Measurements from ENCODE around the gene UBE2F.

- TF ChIP-seq RARB (CRISPR knock-in tag; IDR thresholded peaks at IDR 0.05): no peak
- TF ChIP-seq GLIS3 (CRISPR knock-in tag; IDR thresholded peaks at IDR 0.05): no peak
- no peak for TF ChIP-seq ARNTL (CRISPR knock-in tag; IDR thresholded peaks at IDR 0.05; ENCODE audit: borderline replicate concordance, low read depth)
- no peak for TF ChIP-seq POU6F1 (CRISPR knock-in tag; IDR thresholded peaks at IDR 0.05; ENCODE audit: borderline replicate concordance, low read depth)
- no peak for TF ChIP-seq ZFP3 (CRISPR knock-in tag; IDR thresholded peaks at IDR 0.05)
- TF ChIP-seq CREB5 (CRISPR knock-in tag; IDR thresholded peaks at IDR 0.05; ENCODE audit: low read depth): no peak
- TF ChIP-seq PATZ1 (CRISPR knock-in tag; IDR thresholded peaks at IDR 0.05; ENCODE audit: borderline replicate concordance): no peak
- no peak for TF ChIP-seq CSRNP3 (CRISPR knock-in tag; IDR thresholded peaks at IDR 0.05)
- TF ChIP-seq SNAI2 (CRISPR knock-in tag; IDR thresholded peaks at IDR 0.05): no peak
- no peak for TF ChIP-seq ZNF70 (CRISPR knock-in tag; IDR thresholded peaks at IDR 0.05)
- no peak for TF ChIP-seq TOX (CRISPR knock-in tag; IDR thresholded peaks at IDR 0.05; ENCODE audit: borderline replicate concordance)
These were observed 48.9 kb downstream of the UBE2F start for GRCh38 chr2:238015705-238016104.
